Measurements from ENCODE around the gene OR10AD1.

GRCh38 chr12:48198672-48198971, 4.5 kb downstream of the OR10AD1 start:
- TF ChIP-seq CTCF (conservative IDR thresholded peaks at IDR 0.05) (no peak), EZH2 (IDR thresholded peaks at IDR 0.05; ENCODE audit: low read depth) (no peak)

Data from PC-9 (cell line).